Measurements from ENCODE around the gene ANKEF1. TPM values are rescaled to one million over a fixed set of nuclear protein-coding genes. Genes with fewer than 3 reads are reported as not detected.

Gene ANKEF1
- total RNA-seq, result 0.53 and 0.86 TPM in 2 replicates

GRCh38 chr20:10034717-10035571 lies at the start of gene ANKEF1:
Gene ANKEF1 (plus strand): TSS chr20:10034987. CDS start chr20:10038302, 3,315 bp downstream.

Other genes starting within 250 kb of the ANKEF1 start
- not detected in 2 replicates for gene PAK5, start 195.9 kb upstream of the ANKEF1 start, total RNA-seq
- 4.3 and 7.3 TPM in 2 replicates for gene SNAP25, start 183.8 kb downstream of the ANKEF1 start, total RNA-seq

All from myometrial cell (primary cell).